GM19372 (cell line): Measurements from ENCODE around the gene NSD2.
"Not testable (repeated sequence)": the region's sequence is repeated elsewhere in the genome, so short reads cannot be mapped to it uniquely, and the experiment has no call there.

Experiments
- ATAC-seq: cut with Tn5 transposase; IDR thresholded peaks from one replicate; pipeline ENCODE4 v1.9.1; 2021; ENCODE audit warnings: mild to moderate bottlenecking, low read depth, moderate library complexity; ENCODE audit not compliant: unreplicated experiment

The NSD2 gene

GRCh38 chr4:1993718-1994516, 122.7 kb downstream of the NSD2 start:
- ATAC-seq: not testable (repeated sequence)

GRCh38 chr4:1994938-1995337, 123.7 kb downstream of the NSD2 start:
- no peak for ATAC-seq

DNA sequence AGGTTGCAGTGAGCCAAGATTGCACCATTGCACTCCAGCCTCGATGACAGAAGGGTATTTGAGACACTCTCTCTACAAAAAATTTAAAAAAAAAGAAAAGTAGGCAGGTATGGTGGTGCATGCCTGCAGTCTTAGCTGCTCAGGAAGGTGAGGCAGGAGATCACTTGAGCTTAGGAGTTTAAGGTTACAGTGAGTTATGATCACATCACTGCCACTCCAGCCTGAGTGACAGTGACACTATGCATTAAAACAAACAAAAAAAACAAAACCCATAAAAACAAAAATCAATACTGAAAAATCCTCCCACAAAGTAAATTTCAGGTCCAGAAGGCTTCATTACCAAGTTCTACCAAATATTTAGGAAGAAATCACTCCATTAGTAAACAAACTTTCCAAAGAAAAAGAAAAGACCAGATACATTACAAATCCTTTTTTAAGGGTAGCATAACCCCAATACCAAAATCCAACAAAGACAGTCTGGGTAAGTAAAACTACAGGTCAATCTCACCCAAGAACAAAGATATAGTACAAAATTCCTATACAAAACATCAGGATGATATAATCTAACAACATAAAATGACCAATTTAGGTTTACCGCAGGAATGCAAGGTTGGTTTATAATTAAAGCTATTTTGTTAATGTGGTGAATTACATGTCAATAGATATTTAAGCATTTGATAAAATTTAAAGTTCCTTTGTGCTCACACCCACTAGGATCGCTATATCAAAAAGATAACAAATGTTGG, 125.8 kb downstream of the NSD2 start:
- ATAC-seq: no peak

DNA sequence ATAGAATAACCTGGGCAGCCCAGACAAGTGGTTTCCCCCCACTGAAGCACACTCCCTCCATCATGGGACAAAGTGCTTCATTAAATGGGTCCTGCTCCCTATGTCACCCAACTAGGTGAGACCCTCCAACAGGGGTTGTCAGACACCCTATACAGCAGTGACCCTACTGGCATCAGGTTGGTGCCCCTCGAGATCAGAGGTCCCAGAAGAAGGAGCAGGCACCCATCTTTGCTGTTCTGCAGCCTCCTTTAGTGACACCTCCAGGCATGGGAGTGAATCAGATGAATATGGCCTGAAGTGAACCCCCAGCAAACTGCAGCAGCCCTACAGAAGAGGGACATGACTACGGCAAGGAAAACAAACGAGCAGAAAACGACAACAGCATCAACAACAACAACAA, 126.5 kb downstream of the NSD2 start:
- ATAC-seq: no peak

DNA sequence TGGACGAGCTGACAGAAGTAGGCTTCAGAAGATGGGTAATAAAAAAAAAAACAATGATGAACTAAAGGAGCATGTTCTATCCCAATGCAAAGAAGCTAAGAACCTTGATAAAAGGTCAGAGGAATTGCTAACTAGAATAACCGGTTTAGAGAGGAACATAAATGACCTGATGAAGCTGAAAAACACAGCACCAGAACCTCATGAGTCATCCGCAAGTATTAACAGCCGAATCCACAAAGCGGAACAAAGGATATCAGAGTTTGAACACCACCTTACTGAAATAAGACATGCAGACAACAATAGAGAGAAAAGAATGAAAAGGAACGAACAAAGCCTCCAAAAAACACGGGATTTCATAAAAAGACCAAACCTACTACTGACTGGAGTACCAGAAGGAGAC, 127.1 kb downstream of the NSD2 start:
- ATAC-seq: no peak

- not testable (repeated sequence) for ATAC-seq
These were observed 128.1 kb downstream of the NSD2 start for GRCh38 chr4:1999308-1999707.

DNA sequence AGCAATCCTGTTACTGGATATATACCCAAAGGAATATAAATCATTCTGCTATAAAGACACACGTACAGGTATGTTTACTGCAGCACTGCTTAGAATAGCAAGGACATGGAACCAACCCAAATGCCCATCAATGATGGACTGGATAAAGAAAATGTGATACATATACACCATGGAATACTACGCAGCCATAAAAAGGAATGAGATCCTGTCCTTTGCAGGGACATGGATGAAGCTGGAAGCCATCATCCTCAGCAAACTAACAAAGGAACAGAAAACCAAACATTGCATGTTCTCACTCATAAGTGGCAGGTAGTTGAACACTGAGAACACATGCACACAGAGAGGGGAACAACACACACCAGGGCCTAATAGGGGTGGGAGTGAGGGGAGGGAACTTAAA, 132.2 kb downstream of the NSD2 start:
- not testable (repeated sequence) for ATAC-seq

DNA sequence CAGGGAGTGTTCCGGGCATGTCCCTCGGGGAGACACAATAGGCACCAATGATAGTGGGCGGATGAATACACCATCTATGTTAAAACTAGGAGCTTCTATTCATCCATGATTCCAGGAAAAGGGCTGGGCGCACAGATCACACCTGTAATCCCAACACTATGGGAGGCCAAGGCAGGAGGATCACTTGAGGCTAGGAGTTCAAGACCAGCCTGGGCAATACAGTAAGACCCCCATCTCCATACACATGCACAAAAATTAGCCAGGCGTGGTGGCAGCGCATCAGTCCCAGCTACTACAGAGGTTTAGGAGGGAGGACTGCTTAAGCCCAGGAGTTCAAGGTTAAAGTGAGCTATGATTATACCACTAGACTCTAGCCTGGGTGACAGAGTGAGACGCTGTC, 135.2 kb downstream of the NSD2 start:
- no peak for ATAC-seq

GRCh38 chr4:2006956-2007653, 135.9 kb downstream of the NSD2 start:
- ATAC-seq: no peak

DNA sequence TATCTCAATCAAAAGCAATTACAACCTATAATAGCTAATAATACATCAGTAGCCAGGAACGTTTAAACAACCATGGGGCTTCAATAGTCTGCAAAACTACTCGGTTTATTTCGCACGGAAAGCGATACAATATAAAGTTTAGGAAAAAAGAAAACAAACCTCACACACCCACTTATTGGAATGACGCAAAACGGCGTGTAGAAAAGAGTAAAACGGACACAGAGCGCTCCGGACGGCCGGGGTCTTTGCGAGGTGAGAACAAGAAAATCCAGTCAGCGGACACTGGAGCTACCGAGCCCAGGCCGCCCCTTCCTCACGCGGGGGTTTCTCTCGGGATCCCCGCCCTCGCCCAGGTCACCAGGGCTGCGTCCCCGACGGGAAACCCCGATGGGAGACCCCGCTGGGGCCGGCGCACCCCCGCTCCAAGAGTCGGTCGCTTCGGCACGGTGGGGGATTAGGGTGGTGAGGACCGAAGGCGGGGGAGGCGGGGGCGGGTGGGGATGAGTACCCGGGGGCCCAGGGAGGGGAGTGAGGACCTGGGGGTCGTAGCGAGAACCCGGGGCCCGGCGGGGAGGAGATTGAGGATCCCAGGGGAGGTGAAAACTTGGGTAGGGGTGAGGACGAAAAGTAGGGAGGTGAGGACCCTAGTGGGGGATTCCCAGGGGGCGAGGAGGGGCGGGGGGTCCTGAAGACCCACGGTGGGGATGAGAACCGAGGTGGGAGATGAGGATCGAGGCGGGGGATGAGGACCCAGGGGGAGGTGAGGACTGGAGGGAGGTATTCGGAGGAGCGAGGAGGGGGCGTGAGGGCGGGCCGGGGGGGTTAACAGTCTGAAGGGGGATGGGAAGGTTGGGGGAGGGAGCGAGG, 136.8 kb downstream of the NSD2 start:
- no peak for ATAC-seq

- ATAC-seq: no peak
These were observed 137.4 kb downstream of the NSD2 start for GRCh38 chr4:2008671-2008920.

GRCh38 chr4:2008921-2009650, 137.9 kb downstream of the NSD2 start, which contains the start of gene NELFA:
TSS of gene NELFA (minus strand) at chr4:2008974. CDS start at chr4:2008959, 15 bp downstream.
- peak; percentile 79 for ATAC-seq

GRCh38 chr4:2009651-2010233, 138.5 kb downstream of the NSD2 start:
- no peak for ATAC-seq

DNA sequence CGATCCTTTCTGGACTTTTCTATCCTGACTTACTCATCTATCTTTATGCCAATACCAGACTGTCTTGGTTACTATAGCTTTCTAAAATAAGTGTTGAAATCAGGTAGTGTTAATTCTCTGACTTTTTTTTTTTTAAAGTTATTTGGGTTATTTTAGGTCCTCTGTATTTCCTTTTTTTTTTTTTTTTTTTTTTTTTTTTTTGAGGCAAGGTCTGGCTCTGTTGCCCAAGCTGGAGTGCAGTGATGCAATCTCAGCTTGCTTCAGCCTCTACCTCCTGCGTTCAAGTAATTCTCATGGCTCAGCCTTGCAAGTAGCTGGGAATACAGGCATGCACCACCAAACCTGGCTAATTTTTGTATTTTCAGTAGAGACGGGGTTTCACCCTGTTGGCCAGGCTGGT, 140.4 kb downstream of the NSD2 start:
- ATAC-seq: no peak

GRCh38 chr4:2015008-2015407, 143.8 kb downstream of the NSD2 start:
- ATAC-seq: no peak

DNA sequence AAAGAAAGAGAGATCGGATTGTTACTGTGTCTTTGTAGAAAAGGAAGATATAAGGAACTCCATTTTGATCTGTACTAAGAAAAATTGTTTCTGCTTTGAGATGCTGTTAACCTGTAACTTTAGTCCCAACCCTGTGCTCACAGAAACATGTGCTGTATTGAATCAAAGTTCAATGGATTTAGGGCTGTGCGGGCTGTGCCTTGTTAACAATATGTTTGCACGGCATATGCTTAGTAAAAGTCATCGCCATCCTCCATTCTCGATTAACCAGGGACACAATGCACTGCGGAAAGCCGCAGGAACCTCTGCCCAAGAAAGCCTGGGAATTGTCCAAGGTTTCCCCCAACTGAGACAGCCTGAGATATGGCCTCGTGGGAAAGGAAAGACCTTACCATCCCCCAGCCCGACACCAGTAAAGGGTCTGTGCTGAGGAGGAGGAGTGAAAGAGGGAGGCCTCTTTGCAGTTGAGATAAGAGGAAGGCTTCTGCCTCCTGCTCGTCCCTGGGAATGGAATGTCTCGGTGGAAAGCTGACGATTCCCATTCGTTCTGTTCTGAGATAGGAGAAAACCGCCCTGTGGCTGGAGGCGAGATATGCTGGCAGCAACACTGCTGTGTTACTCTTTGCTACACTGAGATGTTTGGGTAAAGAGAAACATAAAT, 150.3 kb downstream of the NSD2 start:
- ATAC-seq: not testable (repeated sequence)

DNA sequence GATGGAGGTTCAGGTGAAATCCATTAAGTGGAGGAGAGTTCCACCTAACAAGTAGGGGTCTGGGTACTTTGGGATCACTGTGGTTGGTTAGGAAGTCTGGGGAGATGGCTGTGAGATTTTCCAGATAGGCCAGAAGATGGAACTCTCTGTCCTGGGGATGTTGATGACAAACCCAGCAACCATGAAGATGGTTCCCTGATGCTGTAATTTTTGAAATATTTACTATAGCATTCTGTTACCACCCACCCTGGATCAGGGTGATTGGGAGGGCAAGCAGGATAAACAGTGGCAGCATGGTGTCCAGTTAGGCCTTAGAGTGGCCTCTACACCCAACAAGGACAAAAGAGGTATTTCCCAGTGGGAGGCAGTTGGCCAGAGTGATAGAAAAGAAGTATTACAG, 153.5 kb downstream of the NSD2 start:
- ATAC-seq: no peak

- ATAC-seq: no peak
These were observed 154.6 kb downstream of the NSD2 start for GRCh38 chr4:2025817-2026216.

DNA sequence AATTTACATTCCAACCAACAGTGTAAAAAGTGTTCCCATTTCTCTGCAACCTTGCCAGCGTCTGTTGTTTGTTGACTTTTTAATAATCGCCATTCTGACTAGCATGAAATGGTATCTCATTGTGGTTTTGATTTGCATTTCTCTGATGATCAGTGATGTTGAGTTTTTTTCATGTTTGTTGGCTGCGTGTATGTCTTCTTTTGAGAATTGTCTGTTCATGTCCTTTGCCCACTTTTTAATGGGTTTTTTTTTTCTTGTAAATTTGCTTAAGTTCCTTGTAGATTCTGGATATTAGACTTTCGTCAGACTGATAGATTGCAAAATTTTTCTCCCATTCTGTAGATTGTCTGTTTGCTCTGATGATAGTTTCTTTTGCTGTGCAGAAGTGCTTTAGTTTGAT, 155.9 kb downstream of the NSD2 start:
- not testable (repeated sequence) for ATAC-seq
